GM12875 (cell line): Measurements from ENCODE around the gene RNF141.

Source experiments
- H3K4me3 ChIP-seq: one replicate; pipeline ENCODE4 v1.5.1; 2011; ENCODE audit warnings: low read depth, low read length, control low read depth
- TF ChIP-seq, protein P1 (sequence below): IDR thresholded peaks from 2 replicates; pipeline ENCODE4 v1.5.1; 2011; ENCODE audit warnings: low read depth, mild to moderate bottlenecking, control low read depth, inconsistent platforms, low read length, moderate library complexity, borderline replicate concordance; ENCODE audit not compliant: insufficient read depth

Gene RNF141

DNA sequence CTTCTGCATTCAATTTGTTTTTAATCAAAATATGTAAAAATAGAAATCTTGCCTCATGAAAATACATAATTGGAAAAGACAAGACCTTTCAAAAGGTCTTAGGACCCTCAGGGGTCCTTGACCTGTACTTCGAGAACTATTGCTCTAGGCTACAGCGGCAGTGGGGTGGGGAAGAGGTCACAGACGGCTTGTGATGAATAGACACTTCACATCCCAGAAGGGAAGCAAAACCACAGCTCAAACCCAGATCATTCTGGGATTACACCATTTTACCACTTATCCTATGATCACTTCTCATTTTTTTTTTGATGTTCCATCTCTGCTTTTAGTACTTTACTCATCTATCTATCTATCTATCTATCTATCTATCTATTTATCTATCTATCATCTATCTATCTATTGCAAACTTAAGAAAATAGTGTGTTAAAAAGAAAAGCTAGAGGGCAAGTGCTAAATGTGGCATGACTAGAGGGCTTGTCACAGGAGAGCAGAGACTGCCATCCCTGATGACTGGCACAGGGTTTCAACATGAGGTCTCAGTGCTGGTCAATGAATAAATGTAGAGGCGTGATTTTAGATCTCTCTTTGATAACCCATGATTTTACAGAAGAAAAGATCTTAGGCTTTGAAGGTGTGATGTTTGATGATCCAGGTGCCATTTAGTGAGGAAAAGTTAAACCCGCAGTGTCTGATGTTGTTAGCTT, 37.1 kb downstream of the RNF141 start:
- TF ChIP-seq, protein P1, sequence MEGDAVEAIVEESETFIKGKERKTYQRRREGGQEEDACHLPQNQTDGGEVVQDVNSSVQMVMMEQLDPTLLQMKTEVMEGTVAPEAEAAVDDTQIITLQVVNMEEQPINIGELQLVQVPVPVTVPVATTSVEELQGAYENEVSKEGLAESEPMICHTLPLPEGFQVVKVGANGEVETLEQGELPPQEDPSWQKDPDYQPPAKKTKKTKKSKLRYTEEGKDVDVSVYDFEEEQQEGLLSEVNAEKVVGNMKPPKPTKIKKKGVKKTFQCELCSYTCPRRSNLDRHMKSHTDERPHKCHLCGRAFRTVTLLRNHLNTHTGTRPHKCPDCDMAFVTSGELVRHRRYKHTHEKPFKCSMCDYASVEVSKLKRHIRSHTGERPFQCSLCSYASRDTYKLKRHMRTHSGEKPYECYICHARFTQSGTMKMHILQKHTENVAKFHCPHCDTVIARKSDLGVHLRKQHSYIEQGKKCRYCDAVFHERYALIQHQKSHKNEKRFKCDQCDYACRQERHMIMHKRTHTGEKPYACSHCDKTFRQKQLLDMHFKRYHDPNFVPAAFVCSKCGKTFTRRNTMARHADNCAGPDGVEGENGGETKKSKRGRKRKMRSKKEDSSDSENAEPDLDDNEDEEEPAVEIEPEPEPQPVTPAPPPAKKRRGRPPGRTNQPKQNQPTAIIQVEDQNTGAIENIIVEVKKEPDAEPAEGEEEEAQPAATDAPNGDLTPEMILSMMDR = no peak
- H3K4me3 ChIP-seq = no peak overlapping the region

GRCh38 chr11:10503221-10503620, 37.8 kb downstream of the RNF141 start:
- H3K4me3 ChIP-seq = no peak overlapping the region
- TF ChIP-seq, protein P1 = no peak

- no peak overlapping the region for H3K4me3 ChIP-seq
- TF ChIP-seq, protein P1 = no peak
Measured at GRCh38 chr11:10502770-10503169, 38.2 kb downstream of the RNF141 start.

- TF ChIP-seq, protein P1 = no peak
- no peak overlapping the region for H3K4me3 ChIP-seq
Measured at GRCh38 chr11:10502065-10502680, 38.8 kb downstream of the RNF141 start.

DNA sequence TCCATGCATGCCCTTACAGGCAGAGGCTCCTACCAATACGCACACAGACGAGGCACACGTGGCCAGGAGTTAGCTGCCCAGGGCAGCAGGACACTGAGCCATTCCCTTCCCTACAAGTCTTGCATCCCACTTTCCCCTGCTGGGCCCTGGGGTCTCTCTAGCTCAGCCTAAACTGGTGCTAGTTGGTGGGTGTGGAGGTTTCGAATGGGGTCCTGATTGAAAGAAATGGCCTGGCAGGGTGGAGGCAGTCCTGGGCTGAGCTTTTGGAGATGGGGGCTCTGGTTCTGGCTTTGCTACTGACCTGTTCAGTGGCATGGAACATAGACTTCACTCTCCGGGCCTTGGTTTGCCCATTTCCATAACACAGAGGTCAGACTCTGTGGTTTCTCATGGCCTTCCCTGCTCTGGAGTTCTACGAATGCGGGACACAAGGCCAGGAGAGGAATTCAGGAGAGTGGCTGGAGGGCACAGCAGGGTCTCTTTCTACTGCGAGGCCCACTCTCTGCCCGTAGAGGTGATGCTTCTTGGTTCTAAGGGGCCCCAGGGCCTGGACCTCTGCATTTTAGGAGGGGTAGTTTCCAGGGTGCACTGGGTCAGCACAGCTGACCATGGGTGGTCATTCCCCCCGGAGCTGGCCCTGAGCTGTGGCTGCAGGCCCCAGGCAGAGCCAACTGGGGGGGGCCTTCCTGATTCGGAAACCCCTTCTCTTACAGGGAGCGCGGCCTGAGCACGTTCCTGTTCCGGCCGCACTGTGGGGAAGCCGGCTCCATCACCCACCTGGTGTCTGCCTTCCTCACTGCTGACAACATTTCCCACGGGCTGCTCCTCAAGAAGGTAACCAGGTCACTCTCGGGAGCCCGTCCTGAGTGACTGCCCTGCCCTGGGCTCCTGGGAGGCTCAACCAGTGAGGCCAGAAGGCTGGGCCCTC, 40.0 kb downstream of the RNF141 start:
- TF ChIP-seq, protein P1 = no peak
- no peak overlapping the region for H3K4me3 ChIP-seq

- no peak overlapping the region for H3K4me3 ChIP-seq
- TF ChIP-seq, protein P1 = no peak
Measured at GRCh38 chr11:10499874-10500601, 40.9 kb downstream of the RNF141 start.
